HS-27A (cell line): ENCODE data around the gene MAB21L4.

Experiments used
- DNase-seq: peaks from one replicate; pipeline ENCODE4 v3.0.0-alpha.2; 2012; ENCODE audit warnings: low read depth, missing footprints

Gene MAB21L4

GRCh38 chr2:240911641-240912265, 15.8 kb upstream of the MAB21L4 start:
- no peak for DNase-seq

GRCh38 chr2:240909216-240909974, 13.4 kb upstream of the MAB21L4 start:
- no peak for DNase-seq

DNA sequence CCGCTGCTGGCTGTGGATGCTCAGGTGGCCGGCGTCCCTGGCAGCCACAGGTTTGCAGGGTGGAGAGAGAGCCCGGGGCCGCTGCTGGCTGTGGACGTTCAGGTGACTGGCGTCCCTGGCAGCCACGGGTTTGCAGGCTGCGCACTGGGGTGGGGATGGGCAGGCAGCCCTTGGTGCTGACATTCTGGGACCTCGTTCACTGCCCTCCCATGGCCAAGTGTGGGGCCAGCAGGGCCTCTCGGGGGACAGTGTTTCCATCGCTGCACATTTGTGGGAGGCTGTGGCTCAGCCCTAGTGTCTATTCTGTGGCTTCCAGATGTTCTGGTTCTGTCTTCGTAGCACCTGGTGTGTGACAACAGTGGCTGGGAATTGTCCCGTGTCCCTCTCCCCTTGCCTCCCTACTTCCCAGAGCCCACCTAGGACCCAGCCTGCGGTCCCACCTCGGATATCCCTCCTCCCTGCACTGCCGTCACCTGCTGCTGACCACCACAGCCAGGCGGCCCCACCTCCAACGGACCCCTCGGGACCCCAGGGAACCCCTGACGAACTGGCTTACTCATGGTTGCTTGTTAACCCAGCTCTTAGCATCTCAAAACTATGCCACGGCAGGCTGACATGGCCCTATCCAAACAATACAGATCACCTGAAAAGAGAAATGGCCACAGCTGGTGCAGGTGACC, 11.1 kb upstream of the MAB21L4 start:
- no peak for DNase-seq

DNA sequence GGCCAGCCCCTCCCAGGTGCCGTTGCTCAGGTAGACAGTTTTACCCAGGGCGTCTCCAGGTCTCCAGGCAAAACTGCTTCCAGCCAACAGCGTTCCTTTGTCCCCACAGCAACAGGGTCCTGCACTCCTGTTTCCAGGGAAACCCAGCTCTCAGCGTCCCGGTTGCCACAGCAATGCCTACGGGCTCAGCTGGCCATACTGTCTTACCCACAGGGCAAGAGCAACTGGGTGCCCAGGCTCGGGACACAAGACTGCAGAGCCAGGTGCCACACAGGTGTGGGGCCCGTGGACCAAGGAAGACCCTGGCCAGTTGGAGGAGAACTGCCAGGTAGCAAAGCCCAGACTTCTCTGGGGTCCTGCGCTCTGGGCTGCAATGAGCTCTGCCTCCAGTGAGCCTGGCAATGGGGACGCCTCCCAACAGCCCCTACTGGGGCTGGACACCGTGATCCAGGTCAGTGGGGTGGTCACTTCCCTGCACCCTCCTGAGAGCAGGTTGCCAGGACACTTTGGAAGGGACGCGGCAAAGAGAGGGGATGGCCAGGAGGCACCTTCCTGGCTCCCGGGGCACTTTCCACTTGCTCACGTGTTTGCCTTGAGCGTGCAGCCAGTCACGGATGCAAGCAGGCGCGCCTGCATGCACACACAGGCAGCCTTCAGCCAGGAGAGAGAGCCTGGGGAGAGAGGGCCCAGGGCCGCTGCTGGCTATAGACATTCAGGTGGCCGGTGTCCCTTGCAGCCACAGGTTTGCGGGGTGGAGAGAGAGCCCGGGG, 10.4 kb upstream of the MAB21L4 start, which contains the start of gene CROCC2:
CROCC2 (plus strand) TSS at position 196 of the 770 bp plus-strand sequence; CDS start at position 374, 178 bp downstream.
- no peak for DNase-seq

GRCh38 chr2:240905176-240905781, 9.3 kb upstream of the MAB21L4 start:
- no peak for DNase-seq

GRCh38 chr2:240904216-240905175, 8.5 kb upstream of the MAB21L4 start:
- no peak for DNase-seq

- DNase-seq: no peak
Measured at GRCh38 chr2:240903191-240904060, 7.5 kb upstream of the MAB21L4 start.

- DNase-seq: no peak
Measured at GRCh38 chr2:240902615-240903041, 6.7 kb upstream of the MAB21L4 start.

GRCh38 chr2:240901986-240902614, 6.1 kb upstream of the MAB21L4 start:
- DNase-seq: no peak

DNA sequence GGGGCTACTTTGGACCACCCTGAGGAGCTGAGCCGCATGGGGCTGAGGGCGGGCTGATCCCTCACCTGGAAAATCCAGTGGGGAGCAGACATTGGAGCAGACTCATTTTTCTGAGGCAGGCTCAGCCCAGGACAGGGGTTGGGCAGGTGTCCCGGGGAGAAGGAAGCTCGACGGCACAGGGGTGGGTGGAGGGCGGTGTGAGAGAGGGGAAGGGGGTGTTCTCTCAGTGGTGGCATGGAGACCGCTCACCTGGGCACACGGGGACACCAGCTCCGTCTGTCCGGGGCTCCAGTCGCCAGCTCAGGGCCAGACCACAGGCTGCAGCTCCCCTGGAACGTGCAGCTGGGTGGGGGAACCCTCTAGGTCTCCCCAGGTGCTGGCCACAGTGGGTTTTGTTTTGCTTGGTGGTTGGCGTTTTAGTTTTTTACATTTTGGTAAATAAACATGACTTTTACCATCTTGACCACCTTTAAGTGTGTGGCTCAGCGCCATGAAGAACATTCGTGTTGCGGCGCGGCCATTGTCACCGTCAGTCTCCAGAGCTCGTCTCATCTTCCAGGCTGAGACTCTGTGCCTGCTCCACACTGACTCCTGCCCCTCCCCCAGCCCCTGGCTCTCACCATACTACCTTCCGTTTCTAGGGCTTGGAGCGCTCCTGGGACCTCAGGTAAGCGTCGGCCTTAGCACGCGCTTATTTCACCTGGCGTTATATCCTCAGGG, 4.3 kb upstream of the MAB21L4 start:
- DNase-seq: no peak

GRCh38 chr2:240899468-240899865, 3.5 kb upstream of the MAB21L4 start:
- no peak for DNase-seq

DNA sequence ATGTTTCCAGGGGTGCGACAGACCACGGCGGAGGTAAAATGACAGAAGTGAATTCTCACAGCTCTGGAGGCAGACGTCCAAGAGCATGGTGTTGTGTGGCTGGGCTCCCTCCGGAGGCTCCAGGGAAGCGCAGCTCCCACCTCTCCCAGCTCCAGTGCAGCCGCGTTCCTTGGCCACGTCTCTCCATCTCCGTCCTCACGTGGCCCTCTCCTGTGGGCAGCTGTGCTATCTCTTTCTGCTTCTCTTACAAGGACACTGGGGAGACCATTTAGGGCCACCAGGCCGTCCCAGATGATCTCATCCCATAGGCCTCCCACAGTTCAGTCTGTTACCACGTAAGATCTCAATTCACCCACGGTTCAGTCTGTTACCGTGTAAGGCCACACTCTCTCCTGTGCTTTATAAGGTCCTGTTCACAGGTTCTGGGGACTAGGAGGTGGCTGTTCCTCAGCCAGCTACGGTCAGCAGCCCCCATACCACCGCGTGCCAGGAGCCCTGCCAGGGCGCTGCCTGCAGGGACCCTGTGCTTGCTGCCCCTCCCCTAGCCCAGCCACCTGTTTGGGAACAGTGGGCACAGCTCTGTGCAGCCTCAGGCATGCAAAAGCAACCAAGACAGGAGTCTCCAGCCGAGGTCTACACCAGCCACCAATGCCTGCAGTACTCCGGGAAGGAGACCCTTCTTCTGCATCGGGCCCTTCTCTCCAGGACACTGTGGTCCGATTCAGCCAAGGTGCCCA, 2.9 kb upstream of the MAB21L4 start:
- no peak for DNase-seq

DNA sequence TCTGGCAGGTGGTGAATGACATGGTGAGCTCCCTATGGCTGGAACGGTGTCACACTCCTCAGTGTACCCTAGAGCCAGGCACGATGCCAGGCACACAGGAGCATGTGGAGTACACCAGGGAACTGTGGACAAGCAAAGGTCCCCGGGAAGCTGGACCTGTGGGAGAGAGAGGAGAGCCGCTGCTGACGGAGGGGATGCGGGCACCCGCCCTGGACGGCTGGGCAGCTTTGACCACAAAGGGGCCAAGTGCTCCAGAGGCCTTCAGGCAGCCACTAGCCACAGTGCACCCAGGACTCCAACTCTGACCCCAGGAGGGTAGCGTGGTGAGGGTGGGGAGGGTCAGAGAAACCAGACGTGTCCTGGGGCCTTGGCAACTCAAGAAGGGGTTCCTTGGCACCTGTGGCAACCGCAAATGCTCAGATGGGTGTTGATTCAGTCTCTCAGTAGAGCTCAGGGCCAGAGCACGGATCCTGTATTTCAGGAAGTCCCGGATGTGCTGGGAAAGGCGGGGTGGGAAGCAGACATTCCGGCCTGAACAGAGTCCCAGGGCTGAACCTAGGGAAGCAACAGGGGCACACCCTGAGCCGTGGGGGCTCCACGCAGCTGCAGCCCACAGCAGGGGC, 2.3 kb upstream of the MAB21L4 start:
- DNase-seq: no peak

GRCh38 chr2:240896871-240897692, 1.1 kb upstream of the MAB21L4 start:
- DNase-seq: no peak

GRCh38 chr2:240896394-240896793, 438 bp upstream of the MAB21L4 start:
- no peak for DNase-seq

- no peak for DNase-seq
Measured at GRCh38 chr2:240894836-240895558, 959 bp downstream of the MAB21L4 start.
